Muscle of back (tissue), 11 donors: ENCODE results near the gene MARS1. TPM values are rescaled to one million over a fixed set of nuclear protein-coding genes. Genes with fewer than 3 reads are reported as not detected.
"Not testable (repeated sequence)": the region's sequence is repeated elsewhere in the genome, so short reads cannot be mapped to it uniquely, and the experiment has no call there.

Source experiments
- DNase-seq, 3 donors: peaks; one replicate each; pipeline versions ENCODE4 v3.0.0 to v3.0.0-alpha.2; 2013
- polyA plus RNA-seq, 10 donors: library from polyadenylated mRNA; unstranded; fragments of 120-200 nt; gene quantifications; one replicate each; pipeline ENCODE4 v1.2.1, GENCODE V29; 2013; ENCODE audit not compliant: insufficient read length in 10 of 10

The MARS1 gene
- polyA plus RNA-seq, 10 donors, result 72.4 to 114 (median 90.8) TPM

GRCh38 chr12:57516617-57517153 lies 28.8 kb downstream of the MARS1 start:
- DNase-seq, result no peak

DNA sequence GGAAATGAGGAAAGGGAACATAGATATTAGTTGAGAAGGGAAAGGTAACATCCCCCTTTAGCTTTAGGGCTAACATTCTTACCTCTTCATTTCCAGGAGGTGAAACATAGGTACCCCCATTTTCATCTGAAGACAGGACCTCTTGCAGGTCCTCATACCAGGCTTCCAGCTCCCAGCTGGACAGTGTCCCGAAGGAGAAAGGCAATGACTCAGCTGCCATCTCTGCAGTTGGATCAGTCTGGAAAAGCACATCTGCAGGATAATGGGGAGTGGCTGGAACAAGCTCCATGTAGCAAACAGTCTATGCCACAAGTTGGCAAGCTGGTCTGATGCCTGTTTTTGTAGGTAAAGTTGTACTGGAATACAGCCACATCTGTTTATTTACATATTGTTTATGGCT lies 29.3 kb downstream of the MARS1 start:
- DNase-seq, result no peak

DNA sequence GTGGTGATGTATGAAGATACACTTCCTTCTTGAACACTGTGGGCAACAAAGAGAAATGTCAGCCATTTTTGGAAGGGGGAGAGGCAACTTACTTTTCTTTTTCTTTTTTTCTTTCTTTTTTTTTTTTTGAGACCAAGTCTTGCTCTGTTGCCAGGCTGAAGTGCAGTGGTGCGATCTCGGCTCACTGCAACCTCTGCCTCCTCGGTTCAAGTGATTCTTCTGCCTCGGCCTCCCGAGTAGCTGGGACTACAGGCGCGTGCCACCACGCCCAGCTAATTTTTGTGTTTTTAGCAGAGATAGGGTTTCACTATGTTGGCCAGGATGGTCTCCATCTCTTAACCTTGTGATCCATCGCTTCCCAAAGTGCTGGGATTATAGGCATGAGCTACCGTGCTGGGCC lies 29.9 kb downstream of the MARS1 start:
- DNase-seq, result not testable (repeated sequence)

DNA sequence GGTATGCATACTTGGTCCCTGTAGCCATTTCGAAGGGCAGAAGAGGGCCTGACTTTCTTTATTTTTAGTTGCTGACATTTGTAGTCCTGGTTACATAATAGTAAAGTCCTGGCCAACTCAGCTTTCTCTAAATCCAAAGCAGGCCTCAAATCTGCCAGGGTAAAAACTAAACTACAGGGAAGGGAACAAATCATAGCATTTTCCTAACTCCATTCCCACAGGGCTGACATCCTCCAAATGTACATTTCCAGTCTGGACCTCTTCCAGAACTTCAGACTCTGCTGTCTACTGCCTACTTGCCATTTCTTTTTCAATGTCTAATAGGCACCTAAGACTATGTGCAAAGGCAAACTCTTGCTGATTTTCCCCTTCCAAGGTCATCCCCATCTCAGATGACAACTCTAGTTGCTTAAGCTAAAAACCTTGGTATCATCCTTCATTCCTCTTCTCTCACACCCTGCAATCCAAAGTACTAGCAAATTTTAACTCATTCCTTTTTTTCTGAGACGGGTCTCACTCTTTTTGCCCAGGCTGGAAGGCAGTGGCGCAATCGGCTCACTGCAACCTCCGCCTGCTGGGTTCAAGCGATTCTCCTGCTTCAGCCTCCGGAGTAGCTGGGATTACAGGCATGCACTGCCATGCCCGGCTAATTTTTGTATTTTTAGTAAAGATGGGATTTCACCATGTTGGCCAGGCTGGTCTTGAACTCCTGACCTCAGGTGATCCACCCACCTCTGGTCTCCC lies 30.5 kb downstream of the MARS1 start:
- peak in 2 of 3 donors; percentile 48 to 70 for DNase-seq

GRCh38 chr12:57518920-57519795 lies 31.3 kb downstream of the MARS1 start:
- DNase-seq, result no peak

DNA sequence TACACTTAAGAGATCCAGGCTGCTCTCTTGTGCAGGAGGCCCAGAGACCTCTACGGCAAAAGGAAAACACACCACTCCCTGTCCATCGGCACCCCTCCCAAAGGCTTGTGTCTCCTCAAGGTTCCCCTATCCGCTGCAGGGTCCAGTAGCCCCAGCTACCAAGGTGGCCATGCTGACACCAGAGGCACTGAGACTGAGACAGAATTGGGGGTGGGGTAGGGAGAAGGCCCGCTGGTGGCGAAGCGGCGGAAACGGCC lies 31.9 kb downstream of the MARS1 start:
- peak in 2 of 3 donors; percentile 21 to 30 for DNase-seq

DNA sequence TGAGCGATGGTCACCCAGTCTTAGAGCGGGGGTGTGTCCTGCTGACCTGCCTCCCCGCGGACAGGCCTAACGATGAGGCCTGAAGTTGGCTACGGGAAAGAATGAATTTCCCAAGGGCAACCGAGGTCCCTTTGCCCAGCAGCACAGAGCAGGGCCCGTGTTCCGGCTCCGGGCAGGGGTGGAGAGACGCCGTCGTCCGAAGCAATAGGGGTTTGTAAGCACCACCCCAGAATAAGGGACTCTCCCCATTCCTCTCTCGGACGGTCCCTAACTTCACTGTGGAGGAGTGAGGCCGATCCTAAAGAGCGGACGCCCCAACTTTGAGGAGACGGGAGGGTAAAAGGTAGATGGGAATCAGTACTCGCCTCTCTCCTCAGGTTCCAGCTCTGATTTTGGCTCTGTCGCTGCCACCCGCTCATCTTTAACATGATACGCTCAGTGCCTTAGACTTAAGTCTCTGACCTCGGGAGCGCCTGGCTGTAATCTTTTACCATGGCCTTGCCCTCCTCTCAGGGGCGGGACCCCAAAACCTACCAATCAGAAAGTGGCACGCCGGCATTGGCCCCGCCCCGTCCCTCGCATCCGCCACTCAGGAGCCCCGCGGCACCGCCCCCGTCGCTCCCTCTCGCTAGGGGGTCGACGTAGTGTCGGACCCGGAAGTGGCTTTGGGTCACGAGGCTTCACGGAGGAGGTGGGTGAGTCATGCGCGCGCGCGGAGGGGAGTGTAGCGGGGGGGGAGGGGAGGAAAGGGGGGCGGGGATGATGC lies 32.4 kb downstream of the MARS1 start, which contains the start of gene DDIT3:
Gene DDIT3 (minus strand): TSS at position 462 of the 766 bp plus-strand sequence. CDS start 3,108 bp downstream, outside the sequence.
- peak; percentile 99 for DNase-seq

GRCh38 chr12:57521525-57522010 lies 33.7 kb downstream of the MARS1 start:
- DNase-seq, result peak; percentile 51 to 81 (median 53)

- DNase-seq, result peak; percentile 89 to 94 (median 92)
Measured at GRCh38 chr12:57522011-57522886, 34.4 kb downstream of the MARS1 start, which contains the start of gene MBD6. Gene MBD6 (plus strand): TSS chr12:57522824. CDS start chr12:57524304, 1,480 bp downstream.

- DNase-seq, result peak; percentile 50 to 90 (median 77)
Measured at GRCh38 chr12:57522887-57523705, 35.2 kb downstream of the MARS1 start.

DNA sequence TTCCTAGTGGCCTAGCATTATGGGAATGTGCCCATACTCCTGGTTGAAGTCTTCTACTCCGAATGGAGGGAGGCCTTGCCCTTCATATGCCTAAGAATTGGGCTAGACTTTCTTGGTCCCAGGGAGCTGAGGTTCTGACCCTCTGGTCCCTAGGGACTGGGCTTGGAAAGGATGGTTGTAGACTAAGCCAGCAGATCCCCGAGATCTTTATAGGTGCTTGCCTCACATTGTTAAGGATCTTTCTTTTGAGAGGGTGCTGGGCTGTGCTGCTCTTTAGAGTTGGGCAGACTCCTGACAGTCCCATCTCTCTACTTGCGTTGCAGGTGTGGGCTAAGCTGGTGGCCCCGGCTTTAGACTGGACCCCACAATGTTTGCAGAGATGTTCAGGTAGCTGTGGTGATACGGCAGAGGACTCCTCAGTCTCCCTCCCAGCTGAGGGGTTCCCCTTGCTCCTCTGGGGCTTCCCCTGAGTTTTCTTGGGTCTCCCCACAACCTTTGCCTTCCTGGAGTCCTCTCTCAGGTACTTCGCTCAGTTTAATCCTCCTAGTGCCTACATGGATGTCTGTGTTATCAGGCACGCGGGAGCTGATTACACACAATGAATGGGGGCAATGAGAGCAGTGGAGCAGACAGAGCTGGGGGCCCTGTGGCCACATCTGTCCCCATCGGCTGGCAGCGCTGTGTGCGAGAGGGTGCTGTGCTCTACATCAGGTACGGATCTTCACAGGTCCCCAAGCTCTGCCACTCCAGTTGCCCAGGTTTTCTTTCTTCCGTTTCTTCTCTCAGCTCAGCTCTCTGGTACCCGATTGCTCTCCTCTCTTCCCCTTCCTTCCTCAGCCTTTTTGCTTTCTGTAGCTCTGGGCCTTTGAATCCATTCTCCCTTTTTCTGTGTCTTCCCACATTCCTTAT lies 36.1 kb downstream of the MARS1 start:
- no peak for DNase-seq

DNA sequence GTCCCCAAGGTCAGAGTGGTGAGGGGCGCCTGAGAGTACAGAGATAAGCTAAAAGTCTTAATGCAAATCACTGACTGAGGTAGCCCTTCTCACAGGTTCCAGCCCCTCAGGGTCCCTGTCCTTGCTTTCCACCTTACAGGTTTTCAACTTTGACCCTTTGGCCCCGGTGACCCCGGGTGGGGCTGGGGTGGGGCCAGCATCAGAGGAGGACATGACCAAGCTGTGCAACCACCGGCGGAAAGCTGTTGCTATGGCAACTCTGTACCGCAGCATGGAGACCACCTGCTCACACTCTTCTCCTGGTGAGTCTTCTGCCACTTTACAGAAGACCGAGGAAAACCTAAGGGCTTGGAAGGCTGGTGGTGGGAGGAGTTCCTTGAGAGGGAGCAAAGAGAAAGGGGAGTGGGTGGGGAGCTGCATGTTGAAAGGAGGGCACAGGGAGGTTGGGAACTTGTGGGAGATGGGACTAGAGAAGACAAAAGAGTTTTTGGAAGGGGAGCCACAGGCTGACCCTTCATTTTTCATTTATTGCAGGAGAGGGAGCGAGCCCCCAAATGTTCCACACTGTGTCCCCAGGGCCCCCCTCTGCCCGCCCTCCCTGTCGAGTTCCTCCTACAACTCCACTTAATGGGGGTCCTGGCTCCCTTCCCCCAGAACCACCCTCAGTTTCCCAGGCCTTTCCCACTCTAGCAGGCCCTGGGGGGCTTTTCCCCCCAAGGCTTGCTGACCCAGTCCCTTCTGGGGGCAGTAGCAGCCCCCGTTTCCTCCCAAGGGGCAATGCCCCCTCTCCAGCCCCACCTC lies 37.1 kb downstream of the MARS1 start:
- DNase-seq, result no peak

- no peak for DNase-seq
Measured at GRCh38 chr12:57525615-57526383, 37.9 kb downstream of the MARS1 start.

DNA sequence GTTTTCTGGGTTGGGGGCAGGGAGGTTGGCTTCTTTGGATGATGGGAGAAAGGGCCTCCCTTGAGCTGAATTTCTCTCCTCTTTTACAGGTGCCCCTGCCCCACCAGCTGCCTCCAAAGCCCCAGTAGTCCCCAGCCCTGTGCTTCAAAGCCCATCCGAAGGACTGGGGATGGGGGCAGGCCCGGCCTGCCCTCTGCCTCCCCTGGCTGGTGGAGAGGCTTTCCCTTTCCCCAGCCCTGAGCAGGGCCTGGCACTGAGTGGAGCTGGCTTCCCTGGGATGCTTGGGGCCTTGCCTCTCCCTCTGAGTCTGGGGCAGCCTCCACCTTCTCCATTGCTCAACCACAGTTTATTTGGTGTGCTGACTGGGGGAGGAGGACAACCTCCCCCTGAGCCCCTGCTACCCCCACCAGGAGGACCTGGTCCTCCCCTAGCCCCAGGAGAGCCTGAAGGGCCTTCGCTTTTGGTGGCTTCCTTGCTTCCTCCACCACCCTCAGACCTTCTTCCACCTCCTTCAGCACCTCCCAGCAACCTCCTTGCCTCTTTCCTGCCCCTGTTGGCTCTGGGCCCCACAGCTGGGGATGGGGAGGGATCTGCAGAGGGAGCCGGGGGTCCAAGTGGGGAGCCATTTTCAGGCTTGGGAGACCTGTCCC lies 38.7 kb downstream of the MARS1 start:
- DNase-seq, result no peak

- DNase-seq, result no peak
Measured at GRCh38 chr12:57527184-57527583, 39.3 kb downstream of the MARS1 start.

- no peak for DNase-seq
Measured at GRCh38 chr12:57528176-57528575, 40.3 kb downstream of the MARS1 start.
